Neural crest cell (in vitro differentiated cells): Measurements from ENCODE around the gene RICTOR. TPM values are rescaled to one million over a fixed set of nuclear protein-coding genes. Genes with fewer than 3 reads are reported as not detected.

Source experiments
- DNase-seq: peaks from one replicate; pipeline ENCODE4 v3.0.0; 2021; ENCODE audit warnings: low read depth, mixed read lengths, low spot score
- H3K27ac Mint-ChIP-seq: one replicate; pipeline ENCODE4 v1.8.0; 2021; ENCODE audit warnings: mild to moderate bottlenecking, mixed read lengths; ENCODE audit not compliant: unreplicated experiment
- H3K27me3 Mint-ChIP-seq: 2 replicates; pipeline ENCODE4 v1.8.0; 2021; ENCODE audit warnings: low read depth, mild to moderate bottlenecking, mixed read lengths
- H3K36me3 Mint-ChIP-seq: 2 replicates; pipeline ENCODE4 v1.8.0; 2021; ENCODE audit warnings: low read depth, mild to moderate bottlenecking, mixed read lengths
- H3K4me1 Mint-ChIP-seq: 2 replicates; pipeline ENCODE4 v1.8.0; 2021; ENCODE audit warnings: mixed read lengths
- H3K4me3 Mint-ChIP-seq: one replicate; pipeline ENCODE4 v1.8.0; 2021; ENCODE audit warnings: mild to moderate bottlenecking, mixed read lengths
- H3K9me3 Mint-ChIP-seq: 2 replicates; pipeline ENCODE4 v1.8.0; 2021; ENCODE audit warnings: mixed read lengths
- long read RNA-seq: library from polyadenylated mRNA; unstranded; transcript quantifications from one replicate; pipeline ENCODE4 v2.0.0, GENCODE V29; 2020
- total RNA-seq: library from RNA; stranded (reverse); gene quantifications from 2 replicates; pipeline ENCODE4 v1.2.1, GENCODE V29; 2021
- TF ChIP-seq, protein P1 (sequence below): fragments of 200-600 bp; sonication (generic); conservative IDR thresholded peaks from 2 replicates; pipeline ENCODE4 v1.5.0; 2021; ENCODE audit warnings: antibody characterized with exemption, mild to moderate bottlenecking

The RICTOR gene, protein sequence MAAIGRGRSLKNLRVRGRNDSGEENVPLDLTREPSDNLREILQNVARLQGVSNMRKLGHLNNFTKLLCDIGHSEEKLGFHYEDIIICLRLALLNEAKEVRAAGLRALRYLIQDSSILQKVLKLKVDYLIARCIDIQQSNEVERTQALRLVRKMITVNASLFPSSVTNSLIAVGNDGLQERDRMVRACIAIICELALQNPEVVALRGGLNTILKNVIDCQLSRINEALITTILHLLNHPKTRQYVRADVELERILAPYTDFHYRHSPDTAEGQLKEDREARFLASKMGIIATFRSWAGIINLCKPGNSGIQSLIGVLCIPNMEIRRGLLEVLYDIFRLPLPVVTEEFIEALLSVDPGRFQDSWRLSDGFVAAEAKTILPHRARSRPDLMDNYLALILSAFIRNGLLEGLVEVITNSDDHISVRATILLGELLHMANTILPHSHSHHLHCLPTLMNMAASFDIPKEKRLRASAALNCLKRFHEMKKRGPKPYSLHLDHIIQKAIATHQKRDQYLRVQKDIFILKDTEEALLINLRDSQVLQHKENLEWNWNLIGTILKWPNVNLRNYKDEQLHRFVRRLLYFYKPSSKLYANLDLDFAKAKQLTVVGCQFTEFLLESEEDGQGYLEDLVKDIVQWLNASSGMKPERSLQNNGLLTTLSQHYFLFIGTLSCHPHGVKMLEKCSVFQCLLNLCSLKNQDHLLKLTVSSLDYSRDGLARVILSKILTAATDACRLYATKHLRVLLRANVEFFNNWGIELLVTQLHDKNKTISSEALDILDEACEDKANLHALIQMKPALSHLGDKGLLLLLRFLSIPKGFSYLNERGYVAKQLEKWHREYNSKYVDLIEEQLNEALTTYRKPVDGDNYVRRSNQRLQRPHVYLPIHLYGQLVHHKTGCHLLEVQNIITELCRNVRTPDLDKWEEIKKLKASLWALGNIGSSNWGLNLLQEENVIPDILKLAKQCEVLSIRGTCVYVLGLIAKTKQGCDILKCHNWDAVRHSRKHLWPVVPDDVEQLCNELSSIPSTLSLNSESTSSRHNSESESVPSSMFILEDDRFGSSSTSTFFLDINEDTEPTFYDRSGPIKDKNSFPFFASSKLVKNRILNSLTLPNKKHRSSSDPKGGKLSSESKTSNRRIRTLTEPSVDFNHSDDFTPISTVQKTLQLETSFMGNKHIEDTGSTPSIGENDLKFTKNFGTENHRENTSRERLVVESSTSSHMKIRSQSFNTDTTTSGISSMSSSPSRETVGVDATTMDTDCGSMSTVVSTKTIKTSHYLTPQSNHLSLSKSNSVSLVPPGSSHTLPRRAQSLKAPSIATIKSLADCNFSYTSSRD (N-terminal part only)
- 20.5 and 22.2 TPM in 2 replicates for total RNA-seq
- long read RNA-seq, partial matches to known transcripts: 3 of 5 reads
- long read RNA-seq, other reads (novel, unspliced or antisense): 1 of 5 reads

DNA sequence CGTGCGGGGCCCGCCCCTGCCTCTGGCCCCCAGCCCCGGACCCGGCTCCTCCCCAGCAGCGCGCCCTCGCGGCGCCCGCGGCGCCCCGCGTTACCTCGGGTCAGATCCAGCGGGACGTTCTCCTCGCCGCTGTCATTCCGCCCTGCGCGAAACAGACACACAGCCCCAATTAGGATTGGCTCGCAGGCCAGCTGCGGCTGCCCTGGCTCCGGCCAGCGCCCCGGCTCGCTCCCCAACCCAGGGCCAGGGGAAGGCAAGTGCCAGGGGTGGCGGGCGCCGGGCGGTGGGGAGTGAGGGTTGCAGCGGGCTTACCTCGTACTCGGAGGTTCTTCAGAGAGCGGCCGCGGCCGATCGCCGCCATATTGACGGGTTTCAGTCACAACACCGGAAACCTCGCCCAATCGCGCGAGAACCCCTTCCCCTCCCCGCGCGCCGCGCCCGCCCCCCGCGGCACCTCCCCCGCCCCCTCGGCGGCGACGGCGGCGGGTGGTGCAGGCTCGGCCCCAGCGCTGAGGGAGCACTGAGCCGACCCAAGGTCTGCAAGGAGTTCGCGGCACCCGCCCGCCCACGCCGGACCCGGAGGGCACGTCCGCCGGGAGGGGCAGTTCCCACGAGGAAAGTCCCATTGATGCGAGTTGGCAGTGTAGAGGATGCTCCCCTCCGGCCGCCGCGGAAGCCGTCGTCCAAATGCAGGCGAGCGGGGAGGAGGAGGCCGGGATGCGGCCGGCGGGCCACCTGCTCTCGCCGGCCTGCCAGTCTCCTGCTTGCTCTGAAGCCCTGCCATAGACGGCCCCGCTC lies at the start of gene RICTOR:
RICTOR (minus strand) TSS at position 383 of the 798 bp plus-strand sequence; CDS start at position 361, 22 bp downstream.
- TF ChIP-seq, protein P1, sequence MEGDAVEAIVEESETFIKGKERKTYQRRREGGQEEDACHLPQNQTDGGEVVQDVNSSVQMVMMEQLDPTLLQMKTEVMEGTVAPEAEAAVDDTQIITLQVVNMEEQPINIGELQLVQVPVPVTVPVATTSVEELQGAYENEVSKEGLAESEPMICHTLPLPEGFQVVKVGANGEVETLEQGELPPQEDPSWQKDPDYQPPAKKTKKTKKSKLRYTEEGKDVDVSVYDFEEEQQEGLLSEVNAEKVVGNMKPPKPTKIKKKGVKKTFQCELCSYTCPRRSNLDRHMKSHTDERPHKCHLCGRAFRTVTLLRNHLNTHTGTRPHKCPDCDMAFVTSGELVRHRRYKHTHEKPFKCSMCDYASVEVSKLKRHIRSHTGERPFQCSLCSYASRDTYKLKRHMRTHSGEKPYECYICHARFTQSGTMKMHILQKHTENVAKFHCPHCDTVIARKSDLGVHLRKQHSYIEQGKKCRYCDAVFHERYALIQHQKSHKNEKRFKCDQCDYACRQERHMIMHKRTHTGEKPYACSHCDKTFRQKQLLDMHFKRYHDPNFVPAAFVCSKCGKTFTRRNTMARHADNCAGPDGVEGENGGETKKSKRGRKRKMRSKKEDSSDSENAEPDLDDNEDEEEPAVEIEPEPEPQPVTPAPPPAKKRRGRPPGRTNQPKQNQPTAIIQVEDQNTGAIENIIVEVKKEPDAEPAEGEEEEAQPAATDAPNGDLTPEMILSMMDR: no peak
- Mint-ChIP-seq H3K36me3 (no peaks in the 10 kb centered on the region), H3K27ac (peak within 1 kb of the TSS; percentile 98), H3K9me3 (no peaks in the 10 kb centered on the region), H3K4me3 (peak within 1 kb of the TSS; percentile 96), H3K27me3 (peaks cover 26% of the 10 kb centered on the region), H3K4me1 (peaks cover 16% of the 10 kb centered on the region)
- DNase-seq: peak; percentile 87

DNA sequence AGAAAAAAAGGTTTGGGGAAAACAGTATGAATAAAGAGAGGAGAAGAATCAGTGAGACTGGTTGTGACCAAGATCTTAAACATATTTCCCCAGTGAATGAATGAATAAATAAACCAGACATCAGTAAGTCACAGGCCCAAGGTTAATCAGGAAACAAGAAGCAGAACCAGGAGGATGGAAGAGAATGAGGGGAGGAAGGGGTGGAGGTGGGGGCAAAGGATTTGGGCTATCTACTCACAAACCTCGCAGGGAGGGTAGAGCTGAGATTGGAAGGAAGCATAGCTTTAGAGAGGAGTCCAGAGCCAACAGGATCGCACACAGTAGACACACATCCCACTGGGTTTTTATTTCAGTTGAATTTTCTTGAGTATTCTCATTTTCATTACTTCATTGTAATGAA lies 47.7 kb upstream of the RICTOR start:
- Mint-ChIP-seq H3K36me3 (no peaks in the 10 kb centered on the region), H3K27me3 (peaks cover 24% of the 10 kb centered on the region), H3K9me3 (no peaks in the 10 kb centered on the region), H3K27ac (no peak overlapping the region), H3K4me3 (no peak overlapping the region), H3K4me1 (no peaks in the 10 kb centered on the region)
- TF ChIP-seq, protein P1: no peak
- DNase-seq: no peak

DNA sequence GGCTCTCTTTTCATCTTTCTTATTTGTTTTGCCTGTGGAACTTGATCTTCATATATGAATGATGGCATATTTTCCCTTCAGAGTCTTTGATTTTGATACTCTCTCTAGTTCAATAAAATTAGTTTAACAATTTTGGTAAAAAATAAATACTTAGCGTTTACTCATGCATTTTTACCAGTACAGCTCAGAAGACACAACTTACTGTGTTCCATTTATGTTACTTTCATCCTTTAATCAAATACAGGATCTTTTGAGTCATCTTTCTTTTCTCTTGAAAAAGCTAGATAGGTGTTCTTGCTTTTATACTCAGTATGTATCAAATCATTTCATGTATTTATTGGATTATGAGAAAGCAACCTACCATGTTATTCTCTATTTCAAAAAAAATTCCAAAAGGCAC lies 47.1 kb upstream of the RICTOR start:
- Mint-ChIP-seq H3K27ac (no peak overlapping the region), H3K4me1 (no peaks in the 10 kb centered on the region), H3K4me3 (no peak overlapping the region), H3K27me3 (peaks cover 24% of the 10 kb centered on the region), H3K9me3 (no peaks in the 10 kb centered on the region), H3K36me3 (no peaks in the 10 kb centered on the region)
- TF ChIP-seq, protein P1: no peak
- DNase-seq: no peak

DNA sequence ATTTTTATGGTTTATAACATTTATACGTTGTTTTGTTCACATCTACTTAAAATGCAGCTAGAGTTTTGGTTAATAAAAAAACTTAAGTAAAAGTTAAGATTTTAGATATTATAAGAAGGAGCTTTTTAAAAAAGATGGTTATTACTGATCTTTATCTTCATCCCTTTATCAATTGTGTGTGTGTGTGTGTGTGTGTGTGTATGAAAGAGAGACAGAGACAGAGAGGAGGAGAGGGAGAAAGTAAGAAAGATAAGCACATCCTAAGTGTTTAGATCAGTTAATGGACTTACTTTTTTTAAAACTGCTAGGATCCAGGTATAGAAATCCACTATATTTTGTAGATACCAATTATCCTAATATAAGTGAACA lies 45.8 kb upstream of the RICTOR start:
- no peak overlapping the region for H3K27ac Mint-ChIP-seq
- H3K27me3 Mint-ChIP-seq: peaks cover 20% of the 10 kb centered on the region
- DNase-seq: no peak
- H3K9me3 Mint-ChIP-seq: no peaks in the 10 kb centered on the region
- H3K4me3 Mint-ChIP-seq: no peak overlapping the region
- TF ChIP-seq, protein P1: no peak
- H3K36me3 Mint-ChIP-seq: no peaks in the 10 kb centered on the region
- H3K4me1 Mint-ChIP-seq: no peaks in the 10 kb centered on the region
